Measurements from ENCODE around the gene CDH20.

Gene CDH20

GRCh38 chr18:61541673-61542072, 208.4 kb downstream of the CDH20 start:
- Histone ChIP-seq H3K9ac (ENCODE audit: low read depth, low read length) (no peak overlapping the region), H3K4me3 (ENCODE audit: low read length) (no peak overlapping the region), H3K9me3 (replicated peaks; ENCODE audit: low read length) (no peaks in the 10 kb centered on the region), H3K36me3 (ENCODE audit: insufficient read depth, low read length) (no peaks in the 10 kb centered on the region), H3K4me1 (ENCODE audit: control insufficient read depth, insufficient read depth, low read length) (no peaks in the 10 kb centered on the region), H3K27me3 (ENCODE audit: control insufficient read depth, insufficient read depth, low read length) (no peaks in the 10 kb centered on the region), H3K4me2 (ENCODE audit: low read length) (no peak overlapping the region)

GRCh38 chr18:61542596-61542995, 209.4 kb downstream of the CDH20 start:
- no peak overlapping the region for H3K4me3 ChIP-seq (ENCODE audit: low read length)
- no peaks in the 10 kb centered on the region for H3K36me3 ChIP-seq (ENCODE audit: insufficient read depth, low read length)
- no peak overlapping the region for H3K9ac ChIP-seq (ENCODE audit: low read depth, low read length)
- H3K4me1 ChIP-seq (ENCODE audit: control insufficient read depth, insufficient read depth, low read length), result no peaks in the 10 kb centered on the region
- no peaks in the 10 kb centered on the region for H3K27me3 ChIP-seq (ENCODE audit: control insufficient read depth, insufficient read depth, low read length)
- no peaks in the 10 kb centered on the region for H3K9me3 ChIP-seq (replicated peaks; ENCODE audit: low read length)
- no peak overlapping the region for H3K4me2 ChIP-seq (ENCODE audit: low read length)

- Histone ChIP-seq H3K9me3 (replicated peaks; ENCODE audit: low read length) (no peaks in the 10 kb centered on the region), H3K4me1 (ENCODE audit: control insufficient read depth, insufficient read depth, low read length) (no peaks in the 10 kb centered on the region), H3K27me3 (ENCODE audit: control insufficient read depth, insufficient read depth, low read length) (no peaks in the 10 kb centered on the region), H3K4me3 (ENCODE audit: low read length) (no peak overlapping the region), H3K4me2 (ENCODE audit: low read length) (no peak overlapping the region), H3K9ac (ENCODE audit: low read depth, low read length) (no peak overlapping the region), H3K36me3 (ENCODE audit: insufficient read depth, low read length) (no peaks in the 10 kb centered on the region)
Measured at GRCh38 chr18:61543518-61543917, 210.3 kb downstream of the CDH20 start.

GRCh38 chr18:61544178-61544577, 210.9 kb downstream of the CDH20 start:
- no peak overlapping the region for H3K4me3 ChIP-seq (ENCODE audit: low read length)
- no peaks in the 10 kb centered on the region for H3K27me3 ChIP-seq (ENCODE audit: control insufficient read depth, insufficient read depth, low read length)
- H3K4me2 ChIP-seq (ENCODE audit: low read length), result no peak overlapping the region
- H3K9me3 ChIP-seq (replicated peaks; ENCODE audit: low read length), result no peaks in the 10 kb centered on the region
- H3K4me1 ChIP-seq (ENCODE audit: control insufficient read depth, insufficient read depth, low read length), result no peaks in the 10 kb centered on the region
- H3K36me3 ChIP-seq (ENCODE audit: insufficient read depth, low read length), result no peaks in the 10 kb centered on the region
- no peak overlapping the region for H3K9ac ChIP-seq (ENCODE audit: low read depth, low read length)

GRCh38 chr18:61545281-61546245, 212.3 kb downstream of the CDH20 start:
- Histone ChIP-seq H3K36me3 (ENCODE audit: insufficient read depth, low read length) (no peaks in the 10 kb centered on the region), H3K4me2 (ENCODE audit: low read length) (no peak overlapping the region), H3K4me1 (ENCODE audit: control insufficient read depth, insufficient read depth, low read length) (no peaks in the 10 kb centered on the region), H3K27me3 (ENCODE audit: control insufficient read depth, insufficient read depth, low read length) (no peaks in the 10 kb centered on the region), H3K4me3 (ENCODE audit: low read length) (no peak overlapping the region), H3K9ac (ENCODE audit: low read depth, low read length) (no peak overlapping the region), H3K9me3 (replicated peaks; ENCODE audit: low read length) (no peaks in the 10 kb centered on the region)

- Histone ChIP-seq H3K4me2 (ENCODE audit: low read length) (no peak overlapping the region), H3K27me3 (ENCODE audit: control insufficient read depth, insufficient read depth, low read length) (no peaks in the 10 kb centered on the region), H3K4me3 (ENCODE audit: low read length) (no peak overlapping the region), H3K9me3 (replicated peaks; ENCODE audit: low read length) (no peaks in the 10 kb centered on the region), H3K36me3 (ENCODE audit: insufficient read depth, low read length) (no peaks in the 10 kb centered on the region), H3K4me1 (ENCODE audit: control insufficient read depth, insufficient read depth, low read length) (no peaks in the 10 kb centered on the region), H3K9ac (ENCODE audit: low read depth, low read length) (no peak overlapping the region)
Measured at GRCh38 chr18:61546590-61546989, 213.4 kb downstream of the CDH20 start.

- Histone ChIP-seq H3K36me3 (ENCODE audit: insufficient read depth, low read length) (no peaks in the 10 kb centered on the region), H3K9me3 (replicated peaks; ENCODE audit: low read length) (no peaks in the 10 kb centered on the region), H3K4me1 (ENCODE audit: control insufficient read depth, insufficient read depth, low read length) (no peaks in the 10 kb centered on the region), H3K9ac (ENCODE audit: low read depth, low read length) (no peak overlapping the region), H3K4me2 (ENCODE audit: low read length) (no peak overlapping the region), H3K4me3 (ENCODE audit: low read length) (no peak overlapping the region), H3K27me3 (ENCODE audit: control insufficient read depth, insufficient read depth, low read length) (no peaks in the 10 kb centered on the region)
Measured at GRCh38 chr18:61549416-61549815, 216.2 kb downstream of the CDH20 start.

- no peak overlapping the region for H3K9ac ChIP-seq (ENCODE audit: low read depth, low read length)
- H3K4me3 ChIP-seq (ENCODE audit: low read length), result no peak overlapping the region
- no peaks in the 10 kb centered on the region for H3K4me1 ChIP-seq (ENCODE audit: control insufficient read depth, insufficient read depth, low read length)
- H3K4me2 ChIP-seq (ENCODE audit: low read length), result no peak overlapping the region
- no peaks in the 10 kb centered on the region for H3K36me3 ChIP-seq (ENCODE audit: insufficient read depth, low read length)
- no peaks in the 10 kb centered on the region for H3K9me3 ChIP-seq (replicated peaks; ENCODE audit: low read length)
- no peaks in the 10 kb centered on the region for H3K27me3 ChIP-seq (ENCODE audit: control insufficient read depth, insufficient read depth, low read length)
Measured at GRCh38 chr18:61549889-61550288, 216.7 kb downstream of the CDH20 start.

GRCh38 chr18:61551586-61551985, 218.4 kb downstream of the CDH20 start:
- Histone ChIP-seq H3K9ac (ENCODE audit: low read depth, low read length) (no peak overlapping the region), H3K36me3 (ENCODE audit: insufficient read depth, low read length) (no peaks in the 10 kb centered on the region), H3K27me3 (ENCODE audit: control insufficient read depth, insufficient read depth, low read length) (no peaks in the 10 kb centered on the region), H3K4me2 (ENCODE audit: low read length) (no peak overlapping the region), H3K9me3 (replicated peaks; ENCODE audit: low read length) (no peaks in the 10 kb centered on the region), H3K4me1 (ENCODE audit: control insufficient read depth, insufficient read depth, low read length) (peaks cover 3% of the 10 kb centered on the region), H3K4me3 (ENCODE audit: low read length) (no peak overlapping the region)

- no peaks in the 10 kb centered on the region for H3K27me3 ChIP-seq (ENCODE audit: control insufficient read depth, insufficient read depth, low read length)
- H3K4me2 ChIP-seq (ENCODE audit: low read length), result no peak overlapping the region
- no peak overlapping the region for H3K4me3 ChIP-seq (ENCODE audit: low read length)
- no peaks in the 10 kb centered on the region for H3K36me3 ChIP-seq (ENCODE audit: insufficient read depth, low read length)
- H3K4me1 ChIP-seq (ENCODE audit: control insufficient read depth, insufficient read depth, low read length), result peaks cover 3% of the 10 kb centered on the region
- H3K9me3 ChIP-seq (replicated peaks; ENCODE audit: low read length), result no peaks in the 10 kb centered on the region
- no peak overlapping the region for H3K9ac ChIP-seq (ENCODE audit: low read depth, low read length)
Measured at GRCh38 chr18:61553045-61553659, 219.9 kb downstream of the CDH20 start.

GRCh38 chr18:61554117-61554776, 221.0 kb downstream of the CDH20 start:
- H3K9ac ChIP-seq (ENCODE audit: low read depth, low read length), result no peak overlapping the region

More at GRCh38 chr18:61554117-61554776, 221.0 kb downstream of the CDH20 start:
- no peak overlapping the region for H3K4me3 ChIP-seq (ENCODE audit: low read length)
- H3K9me3 ChIP-seq (replicated peaks; ENCODE audit: low read length), result no peaks in the 10 kb centered on the region
- H3K36me3 ChIP-seq (ENCODE audit: insufficient read depth, low read length), result no peaks in the 10 kb centered on the region
- H3K4me1 ChIP-seq (ENCODE audit: control insufficient read depth, insufficient read depth, low read length), result peaks cover 3% of the 10 kb centered on the region
- no peaks in the 10 kb centered on the region for H3K27me3 ChIP-seq (ENCODE audit: control insufficient read depth, insufficient read depth, low read length)
- H3K4me2 ChIP-seq (ENCODE audit: low read length), result no peak overlapping the region
